NAMALWA (cell line): Measurements from ENCODE around the gene INVS.
"Not testable (repeated sequence)": the region's sequence is repeated elsewhere in the genome, so short reads cannot be mapped to it uniquely, and the experiment has no call there.

Experiments
- DNase-seq: peaks from one replicate; pipeline ENCODE4 v3.0.0-alpha.2; 2015; ENCODE audit warnings: low spot score

INVS gene

GRCh38 chr9:100126423-100126822 lies 27.4 kb downstream of the INVS start:
- DNase-seq = no peak

GRCh38 chr9:100129772-100130171 lies 30.7 kb downstream of the INVS start:
- no peak for DNase-seq

GRCh38 chr9:100131216-100131615 lies 32.2 kb downstream of the INVS start:
- no peak for DNase-seq

GRCh38 chr9:100131875-100132430 lies 32.9 kb downstream of the INVS start:
- DNase-seq = no peak

GRCh38 chr9:100134731-100135130 lies 35.7 kb downstream of the INVS start:
- DNase-seq = no peak

- DNase-seq = not testable (repeated sequence)
Measured at GRCh38 chr9:100136799-100137198, 37.8 kb downstream of the INVS start.

- not testable (repeated sequence) for DNase-seq
Measured at GRCh38 chr9:100140303-100140702, 41.3 kb downstream of the INVS start.

GRCh38 chr9:100141862-100142261 lies 42.8 kb downstream of the INVS start:
- not testable (repeated sequence) for DNase-seq

- DNase-seq = not testable (repeated sequence)
Measured at GRCh38 chr9:100145167-100145934, 46.3 kb downstream of the INVS start.

- not testable (repeated sequence) for DNase-seq
Measured at GRCh38 chr9:100145976-100146375, 46.9 kb downstream of the INVS start.

- DNase-seq = no peak
Measured at GRCh38 chr9:100150214-100150613, 51.2 kb downstream of the INVS start.

- DNase-seq = peak; percentile 7
Measured at GRCh38 chr9:100160021-100160420, 61.0 kb downstream of the INVS start.

GRCh38 chr9:100167176-100167575 lies 68.1 kb downstream of the INVS start:
- no peak for DNase-seq

- DNase-seq = no peak
Measured at GRCh38 chr9:100167915-100168654, 69.0 kb downstream of the INVS start.

- DNase-seq = no peak
Measured at GRCh38 chr9:100170085-100170484, 71.0 kb downstream of the INVS start.

GRCh38 chr9:100170556-100170955 lies 71.5 kb downstream of the INVS start:
- no peak for DNase-seq

- peak; percentile 12 for DNase-seq
Measured at GRCh38 chr9:100186356-100186755, 87.3 kb downstream of the INVS start.

- DNase-seq = no peak
Measured at GRCh38 chr9:100190339-100190738, 91.3 kb downstream of the INVS start.

- no peak for DNase-seq
Measured at GRCh38 chr9:100191264-100191663, 92.2 kb downstream of the INVS start.

GRCh38 chr9:100193078-100193477 lies 94.0 kb downstream of the INVS start:
- no peak for DNase-seq

GRCh38 chr9:100196215-100196614 lies 97.2 kb downstream of the INVS start:
- no peak for DNase-seq

- DNase-seq = no peak
Measured at GRCh38 chr9:100196828-100197227, 97.8 kb downstream of the INVS start.

GRCh38 chr9:100197553-100197952 lies 98.5 kb downstream of the INVS start:
- no peak for DNase-seq
